ENCODE data around the gene PLCB1.

PLCB1 gene

DNA sequence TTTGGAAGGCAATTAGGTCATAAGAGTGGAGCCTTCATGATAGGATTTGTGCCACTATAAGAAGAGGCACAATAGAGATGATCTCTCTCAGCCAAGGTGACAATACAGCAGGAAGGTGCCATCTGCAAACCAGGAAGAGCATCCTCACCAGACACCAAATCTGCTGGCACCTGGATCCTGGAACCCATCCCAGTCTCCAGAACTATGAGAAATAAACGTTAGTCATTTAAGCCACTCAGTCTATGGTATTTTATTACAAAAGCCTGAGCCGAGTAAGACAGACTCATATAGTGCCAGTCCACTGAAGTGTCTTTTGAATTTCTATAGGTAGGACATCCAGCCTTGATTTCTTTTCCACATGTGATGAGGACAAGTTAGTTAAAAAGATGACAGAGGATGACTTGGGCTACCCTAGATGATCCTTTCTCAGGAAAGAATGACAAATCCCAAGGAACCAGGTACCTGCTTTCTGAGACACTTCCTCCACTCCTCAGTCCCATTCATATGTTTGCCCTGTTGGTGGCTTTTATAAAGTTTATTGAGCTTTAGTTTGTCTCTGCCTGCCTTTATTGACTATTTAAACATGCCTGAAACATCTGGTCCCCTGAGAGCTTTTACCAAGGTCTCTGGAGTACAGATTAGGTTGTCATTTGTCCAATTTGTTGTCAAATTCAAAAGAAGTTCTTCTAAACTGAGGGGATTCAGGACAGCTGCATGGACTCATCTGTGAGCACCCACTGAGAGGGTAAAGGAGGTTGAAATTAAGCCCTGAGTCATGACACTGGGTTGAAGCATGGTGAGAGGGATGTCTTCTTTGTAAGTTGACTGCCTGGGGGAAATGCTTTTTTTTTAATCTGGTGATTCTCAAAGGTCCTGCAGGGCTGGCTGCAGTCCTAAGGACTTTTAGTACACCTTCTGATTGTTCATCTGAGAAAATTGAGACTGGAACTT, 771.9 kb downstream of the PLCB1 start:
- Histone ChIP-seq H3K4me3 (ENCODE audit: low read depth in 1 of 2, low read length in 2 of 2) (no peak overlapping the region), H3K27me3 (ENCODE audit: insufficient read depth, low read length, poor library complexity) (no peaks in the 10 kb centered on the region), H3K9ac (ENCODE audit: low read depth, low read length) (no peak overlapping the region), H3K36me3 (ENCODE audit: insufficient read depth, low read length) (no peaks in the 10 kb centered on the region), H3K27ac (ENCODE audit: low read length) (no peak overlapping the region), H3K79me2 (ENCODE audit: insufficient read depth, low read length) (no peaks in the 10 kb centered on the region), H3K4me2 (ENCODE audit: insufficient read depth, low read length) (no peak overlapping the region), H3K4me1 (ENCODE audit: insufficient read depth, low read length) (no peaks in the 10 kb centered on the region), H2AFZ (ENCODE audit: low read depth, low read length) (no peak overlapping the region), H4K20me1 (ENCODE audit: insufficient read depth, low read length) (no peaks in the 10 kb centered on the region), H3K9me3 (ENCODE audit: insufficient read depth, low read length, severe bottlenecking) (no peaks in the 10 kb centered on the region)
- no peak for ATAC-seq (ENCODE audit: insufficient read depth, low read depth)
- TF ChIP-seq EZH2 (IDR thresholded peaks at IDR 0.05; ENCODE audit: borderline replicate concordance, low read depth, low read length, severe bottlenecking) = no peak
- TF ChIP-seq, protein P1, sequence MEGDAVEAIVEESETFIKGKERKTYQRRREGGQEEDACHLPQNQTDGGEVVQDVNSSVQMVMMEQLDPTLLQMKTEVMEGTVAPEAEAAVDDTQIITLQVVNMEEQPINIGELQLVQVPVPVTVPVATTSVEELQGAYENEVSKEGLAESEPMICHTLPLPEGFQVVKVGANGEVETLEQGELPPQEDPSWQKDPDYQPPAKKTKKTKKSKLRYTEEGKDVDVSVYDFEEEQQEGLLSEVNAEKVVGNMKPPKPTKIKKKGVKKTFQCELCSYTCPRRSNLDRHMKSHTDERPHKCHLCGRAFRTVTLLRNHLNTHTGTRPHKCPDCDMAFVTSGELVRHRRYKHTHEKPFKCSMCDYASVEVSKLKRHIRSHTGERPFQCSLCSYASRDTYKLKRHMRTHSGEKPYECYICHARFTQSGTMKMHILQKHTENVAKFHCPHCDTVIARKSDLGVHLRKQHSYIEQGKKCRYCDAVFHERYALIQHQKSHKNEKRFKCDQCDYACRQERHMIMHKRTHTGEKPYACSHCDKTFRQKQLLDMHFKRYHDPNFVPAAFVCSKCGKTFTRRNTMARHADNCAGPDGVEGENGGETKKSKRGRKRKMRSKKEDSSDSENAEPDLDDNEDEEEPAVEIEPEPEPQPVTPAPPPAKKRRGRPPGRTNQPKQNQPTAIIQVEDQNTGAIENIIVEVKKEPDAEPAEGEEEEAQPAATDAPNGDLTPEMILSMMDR (IDR thresholded peaks at IDR 0.05; ENCODE audit: borderline replicate concordance, extremely low read depth, low read length, poor library complexity, severe bottlenecking) = no peak
- DNase-seq = no peak

DNA sequence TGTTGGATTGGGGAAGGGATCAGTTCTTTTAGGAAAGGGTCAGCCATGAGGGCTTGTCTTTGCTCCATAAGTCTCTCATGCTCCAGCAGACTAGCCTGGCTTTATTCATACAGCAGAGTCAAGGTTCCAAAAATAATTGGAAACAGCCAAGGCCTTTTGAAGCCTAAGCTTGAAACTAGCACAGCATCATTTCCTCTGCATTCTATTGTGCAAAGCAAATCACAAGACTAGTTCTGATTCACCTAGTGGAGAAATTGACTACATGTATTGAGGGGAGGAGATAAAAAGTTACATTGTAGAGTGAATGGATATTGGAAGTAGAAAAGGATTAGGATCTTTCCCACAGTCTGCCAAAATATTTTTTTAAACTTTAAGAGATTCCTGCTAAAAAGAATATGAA, 777.5 kb downstream of the PLCB1 start:
- H3K4me2 ChIP-seq (ENCODE audit: insufficient read depth, low read length) = no peak overlapping the region
- DNase-seq (no peak), ATAC-seq (ENCODE audit: insufficient read depth, low read depth) (no peak)
- TF ChIP-seq EZH2 (IDR thresholded peaks at IDR 0.05; ENCODE audit: borderline replicate concordance, low read depth, low read length, severe bottlenecking) = no peak
- TF ChIP-seq, protein P1 (IDR thresholded peaks at IDR 0.05; ENCODE audit: borderline replicate concordance, extremely low read depth, low read length, poor library complexity, severe bottlenecking) = no peak
- no peak overlapping the region for H2AFZ ChIP-seq (ENCODE audit: low read depth, low read length)
- no peaks in the 10 kb centered on the region for H4K20me1 ChIP-seq (ENCODE audit: insufficient read depth, low read length)
- H3K27me3 ChIP-seq (ENCODE audit: insufficient read depth, low read length, poor library complexity) = no peaks in the 10 kb centered on the region
- H3K9me3 ChIP-seq (ENCODE audit: insufficient read depth, low read length, severe bottlenecking) = no peaks in the 10 kb centered on the region
- H3K36me3 ChIP-seq (ENCODE audit: insufficient read depth, low read length) = no peaks in the 10 kb centered on the region
- no peaks in the 10 kb centered on the region for H3K79me2 ChIP-seq (ENCODE audit: insufficient read depth, low read length)
- H3K4me3 ChIP-seq (ENCODE audit: low read depth in 1 of 2, low read length in 2 of 2) = no peak overlapping the region
- H3K27ac ChIP-seq (ENCODE audit: low read length) = no peak overlapping the region
- no peak overlapping the region for H3K9ac ChIP-seq (ENCODE audit: low read depth, low read length)
- H3K4me1 ChIP-seq (ENCODE audit: insufficient read depth, low read length) = no peaks in the 10 kb centered on the region

DNA sequence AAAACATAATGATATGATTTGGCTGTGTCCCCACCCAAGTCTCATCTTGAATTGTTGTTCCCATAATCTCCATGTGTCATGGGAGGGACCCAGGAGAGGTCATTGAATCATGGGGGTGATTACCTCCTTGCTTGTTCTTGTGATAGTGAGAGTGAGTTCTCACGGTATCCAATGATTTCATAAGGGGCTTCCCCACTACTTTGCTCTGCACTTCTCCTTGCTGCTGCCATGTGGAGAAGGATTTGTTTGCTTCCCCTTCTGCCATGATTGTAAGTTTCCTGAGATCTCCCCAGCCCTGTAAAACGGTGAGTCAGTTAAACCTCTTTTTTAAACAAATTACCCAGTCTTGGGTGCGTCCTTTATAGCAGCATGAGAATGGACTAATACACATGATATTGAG, 780.0 kb downstream of the PLCB1 start:
- no peak overlapping the region for H3K4me2 ChIP-seq (ENCODE audit: insufficient read depth, low read length)
- DNase-seq (no peak), ATAC-seq (ENCODE audit: insufficient read depth, low read depth) (no peak)
- H3K4me1 ChIP-seq (ENCODE audit: insufficient read depth, low read length) = no peaks in the 10 kb centered on the region
- no peak overlapping the region for H3K4me3 ChIP-seq (ENCODE audit: low read depth in 1 of 2, low read length in 2 of 2)
- no peak for TF ChIP-seq EZH2 (IDR thresholded peaks at IDR 0.05; ENCODE audit: borderline replicate concordance, low read depth, low read length, severe bottlenecking)
- TF ChIP-seq, protein P1 (IDR thresholded peaks at IDR 0.05; ENCODE audit: borderline replicate concordance, extremely low read depth, low read length, poor library complexity, severe bottlenecking) = no peak
- H3K27ac ChIP-seq (ENCODE audit: low read length) = no peak overlapping the region
- no peaks in the 10 kb centered on the region for H3K27me3 ChIP-seq (ENCODE audit: insufficient read depth, low read length, poor library complexity)
- H3K79me2 ChIP-seq (ENCODE audit: insufficient read depth, low read length) = no peaks in the 10 kb centered on the region
- H4K20me1 ChIP-seq (ENCODE audit: insufficient read depth, low read length) = no peaks in the 10 kb centered on the region
- H3K9me3 ChIP-seq (ENCODE audit: insufficient read depth, low read length, severe bottlenecking) = no peaks in the 10 kb centered on the region
- no peak overlapping the region for H2AFZ ChIP-seq (ENCODE audit: low read depth, low read length)
- H3K36me3 ChIP-seq (ENCODE audit: insufficient read depth, low read length) = no peaks in the 10 kb centered on the region
- H3K9ac ChIP-seq (ENCODE audit: low read depth, low read length) = no peak overlapping the region
